GM21717 (cell line): ENCODE data around the gene BORCS5.

ENCODE experiments used
- ATAC-seq: cut with Tn5 transposase; IDR thresholded peaks from one replicate; pipeline ENCODE4 v1.9.1; 2021; ENCODE audit warnings: mild to moderate bottlenecking, moderate library complexity; ENCODE audit not compliant: unreplicated experiment

The BORCS5 gene

DNA sequence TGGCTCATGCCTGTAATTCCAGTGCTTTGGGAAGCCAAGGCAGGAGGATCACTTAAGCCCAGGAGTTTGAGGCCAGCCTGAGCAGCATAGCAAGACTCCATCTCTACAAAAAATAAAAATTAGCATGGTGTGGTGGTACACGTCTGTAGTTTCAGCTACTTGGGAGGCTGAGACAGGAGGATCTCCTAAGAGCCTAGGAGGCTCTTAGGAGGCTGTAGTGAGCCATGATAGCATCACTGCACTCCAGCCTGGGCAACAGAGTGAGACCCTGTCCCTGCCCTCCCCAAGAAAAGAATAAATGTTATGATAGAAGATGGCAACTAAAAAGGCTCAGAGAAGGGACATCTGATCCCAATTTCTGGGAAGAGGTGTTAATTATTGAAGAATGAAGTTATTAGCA is 3.6 kb upstream of the BORCS5 start:
- ATAC-seq, result no peak

GRCh38 chr12:12353807-12354206 is 3.1 kb upstream of the BORCS5 start:
- ATAC-seq, result no peak

- no peak for ATAC-seq
Observed at GRCh38 chr12:12356467-12356895, 397 bp upstream of the BORCS5 start.

- no peak for ATAC-seq
Observed at GRCh38 chr12:12357719-12358461, 1.0 kb downstream of the BORCS5 start.

DNA sequence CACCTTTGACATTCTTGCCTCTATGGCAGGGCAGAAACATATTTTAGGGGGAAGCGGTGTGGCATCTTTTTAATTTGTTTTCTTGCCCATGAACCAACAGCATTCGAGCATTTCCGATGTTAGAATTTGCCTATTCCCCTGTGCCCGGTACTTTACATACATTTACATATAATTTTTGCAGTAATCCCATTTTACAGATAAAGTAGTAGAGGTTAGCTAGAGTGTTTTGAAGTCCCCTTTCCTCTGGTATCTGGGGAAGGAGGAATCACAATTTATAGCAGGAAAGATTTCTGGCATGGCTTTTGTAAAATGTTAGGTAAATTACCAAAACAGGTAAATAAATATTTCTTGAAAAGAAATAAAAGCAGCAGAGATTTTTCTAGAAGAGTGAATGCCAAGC is 1.6 kb downstream of the BORCS5 start:
- no peak for ATAC-seq

GRCh38 chr12:12364787-12365445 is 8.0 kb downstream of the BORCS5 start:
- no peak for ATAC-seq

DNA sequence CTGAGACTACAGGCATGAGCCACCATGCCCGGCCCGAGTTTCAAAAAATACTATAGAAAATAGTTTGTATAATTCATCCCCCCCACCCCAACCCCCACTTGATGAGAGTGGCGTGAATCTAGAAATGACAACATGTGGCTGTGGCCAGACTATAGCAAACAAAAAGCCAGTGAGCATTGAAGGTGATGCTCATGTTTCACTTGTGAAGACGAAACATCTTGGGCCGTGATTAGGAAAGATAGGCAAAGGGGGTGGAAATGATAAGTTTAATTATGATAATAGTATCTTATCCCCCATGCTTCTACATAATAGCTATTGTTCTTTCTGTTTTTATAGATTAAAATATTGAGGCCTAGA is 8.5 kb downstream of the BORCS5 start:
- no peak for ATAC-seq

DNA sequence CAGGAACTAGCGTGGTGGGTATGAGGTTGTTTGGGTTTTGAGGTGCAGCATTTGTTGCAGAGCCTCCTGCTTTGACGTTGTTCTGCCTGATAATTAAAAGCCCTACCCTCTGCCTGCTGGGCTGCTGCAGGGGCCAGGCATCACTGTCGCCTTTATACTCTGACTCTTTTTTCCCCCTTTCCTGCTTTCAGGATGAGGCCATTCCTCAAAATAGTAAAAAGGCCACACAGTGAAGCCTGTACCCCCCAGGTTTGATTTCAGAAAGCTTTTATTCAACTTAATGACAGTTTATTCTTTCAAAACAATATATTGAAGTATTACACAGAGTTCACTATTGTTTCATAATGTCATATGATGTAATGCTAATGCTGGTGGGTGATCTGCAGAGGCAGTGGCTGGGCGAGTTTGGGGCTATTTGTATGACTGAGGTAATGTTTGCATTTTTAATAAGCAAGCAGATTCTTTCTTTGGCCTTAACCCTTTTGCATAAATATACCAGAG is 9.1 kb downstream of the BORCS5 start:
- ATAC-seq, result no peak

DNA sequence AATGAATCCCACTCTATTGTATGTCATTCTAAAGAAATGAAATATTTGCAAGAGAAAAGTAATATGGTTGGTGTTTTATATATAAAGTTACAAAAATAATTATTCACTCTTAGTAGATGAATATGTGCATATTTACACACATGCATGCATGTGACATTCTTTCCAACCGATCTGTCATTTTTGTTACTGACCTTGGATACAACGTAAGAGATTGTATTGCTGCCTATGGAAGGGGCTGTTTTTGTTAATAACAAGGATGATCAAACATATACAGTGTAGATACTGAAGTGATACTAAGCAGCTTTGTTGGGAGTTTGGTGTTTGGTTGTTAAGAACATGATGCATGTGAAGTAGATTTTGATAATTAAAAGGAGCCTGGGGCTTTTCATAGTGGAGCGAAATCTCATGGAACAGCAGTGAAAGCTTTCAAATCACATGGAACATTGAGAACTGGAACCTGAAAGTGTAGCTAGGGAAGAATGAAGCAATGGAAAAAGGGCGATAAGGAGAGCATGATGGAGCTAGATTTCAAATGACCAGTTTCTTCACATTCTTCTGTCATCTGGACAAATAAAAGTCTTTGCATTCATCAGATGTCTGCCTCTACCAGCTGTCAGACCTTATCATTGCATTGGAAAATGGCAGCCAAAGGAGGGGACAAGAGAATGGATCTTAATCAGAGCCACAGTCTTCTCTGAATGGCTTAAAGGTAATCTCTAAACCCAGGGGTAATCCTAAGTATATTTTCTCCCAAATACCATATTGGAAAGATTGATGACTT is 10.0 kb downstream of the BORCS5 start:
- ATAC-seq, result no peak

DNA sequence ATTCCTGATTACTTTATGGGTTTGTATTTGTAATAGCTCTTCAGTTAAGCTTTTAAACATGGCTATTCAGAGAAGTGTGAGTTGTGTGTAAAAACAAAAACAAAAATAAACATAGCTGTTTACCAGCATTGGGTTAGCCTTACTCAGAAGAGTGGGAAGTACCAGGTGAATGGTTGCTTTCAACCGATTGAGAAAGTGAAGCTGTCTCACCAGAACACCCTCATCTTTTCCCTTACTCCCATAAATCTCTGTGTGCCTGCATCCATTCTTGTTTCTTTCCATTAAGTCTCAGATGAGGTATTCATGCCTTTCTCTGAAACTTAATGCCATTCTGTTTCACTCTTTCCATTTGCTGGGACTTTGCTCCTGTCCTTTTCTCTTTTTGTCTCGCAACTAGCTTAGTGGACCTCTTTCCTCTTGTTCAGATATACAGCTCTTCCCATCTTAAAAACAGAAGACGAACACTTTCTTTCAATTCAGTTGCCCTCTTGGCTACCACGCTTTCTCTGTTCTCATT is 10.7 kb downstream of the BORCS5 start:
- no peak for ATAC-seq

GRCh38 chr12:12372946-12373722 is 16.3 kb downstream of the BORCS5 start:
- no peak for ATAC-seq

GRCh38 chr12:12376646-12377448 is 20.0 kb downstream of the BORCS5 start:
- ATAC-seq, result no peak

GRCh38 chr12:12378616-12379015 is 21.7 kb downstream of the BORCS5 start:
- no peak for ATAC-seq

DNA sequence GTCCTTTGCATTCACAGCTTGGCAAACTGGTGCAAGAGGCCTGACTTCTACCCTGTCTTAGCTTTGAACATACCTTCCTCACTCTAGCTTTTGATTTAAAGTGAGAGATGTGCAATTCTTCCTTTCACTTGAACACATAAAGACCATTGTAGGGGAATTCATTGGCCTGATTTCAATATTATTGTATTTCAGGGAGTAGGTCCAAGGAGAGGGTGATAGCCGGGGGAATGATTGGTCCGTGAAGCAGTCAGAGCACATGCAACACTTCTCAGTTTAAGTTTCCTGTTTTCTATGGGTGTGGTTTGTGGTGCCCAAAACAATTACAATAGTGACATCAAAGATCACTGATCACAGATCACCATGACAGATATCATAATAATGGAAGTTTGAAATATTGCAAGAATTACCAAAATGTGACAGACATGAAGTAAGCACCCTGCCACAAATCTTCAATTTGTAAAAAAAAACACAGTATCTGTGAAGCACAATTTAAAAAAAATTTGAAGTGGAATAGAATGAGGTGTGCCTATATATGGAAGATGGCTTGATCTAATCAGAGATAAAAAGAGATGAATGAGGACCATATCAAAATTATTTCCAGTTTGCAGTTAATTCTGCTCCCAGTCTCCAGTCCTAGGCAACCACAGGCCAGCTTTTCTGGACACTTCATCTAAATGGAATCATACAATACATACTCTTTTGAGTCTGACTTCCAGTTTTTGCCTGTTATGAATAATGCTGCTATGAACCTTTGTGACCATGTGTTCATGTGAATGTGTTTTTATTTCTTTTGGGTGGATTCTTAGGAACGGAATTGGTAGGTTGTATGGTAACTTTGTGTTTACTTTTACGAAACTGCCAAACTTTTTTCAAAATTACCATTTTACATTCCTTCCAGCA is 23.2 kb downstream of the BORCS5 start:
- ATAC-seq, result no peak

DNA sequence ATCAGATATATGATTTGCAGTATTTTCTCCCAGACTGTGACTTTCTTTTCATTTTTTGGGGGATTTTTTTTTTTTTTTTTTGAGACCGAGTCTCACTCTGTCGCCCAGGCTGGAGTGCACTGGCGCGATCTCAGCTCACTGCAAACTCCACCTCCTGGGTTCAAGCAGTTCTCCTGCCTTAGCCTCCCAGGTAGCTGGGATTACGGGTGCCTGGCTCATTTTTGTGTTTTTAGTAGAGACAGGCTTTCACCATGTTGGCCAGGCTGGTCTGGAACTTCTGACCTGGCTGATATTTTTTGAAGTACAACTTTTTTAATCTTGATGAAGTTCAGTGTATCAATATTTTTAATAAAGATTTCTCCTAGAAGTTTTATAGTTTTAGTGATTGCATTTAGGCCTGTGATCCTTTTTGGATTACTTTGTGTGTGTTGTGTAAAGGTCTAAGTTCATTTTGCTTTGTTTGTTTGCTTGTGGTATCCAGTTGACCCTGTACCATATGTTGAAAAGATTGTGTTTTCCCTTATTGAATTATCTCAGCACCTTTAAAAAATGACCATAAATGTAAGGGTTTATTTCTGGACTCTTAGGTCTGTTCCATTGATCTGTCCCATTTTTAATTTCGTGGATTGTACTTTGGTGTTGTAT is 24.2 kb downstream of the BORCS5 start:
- no peak for ATAC-seq

DNA sequence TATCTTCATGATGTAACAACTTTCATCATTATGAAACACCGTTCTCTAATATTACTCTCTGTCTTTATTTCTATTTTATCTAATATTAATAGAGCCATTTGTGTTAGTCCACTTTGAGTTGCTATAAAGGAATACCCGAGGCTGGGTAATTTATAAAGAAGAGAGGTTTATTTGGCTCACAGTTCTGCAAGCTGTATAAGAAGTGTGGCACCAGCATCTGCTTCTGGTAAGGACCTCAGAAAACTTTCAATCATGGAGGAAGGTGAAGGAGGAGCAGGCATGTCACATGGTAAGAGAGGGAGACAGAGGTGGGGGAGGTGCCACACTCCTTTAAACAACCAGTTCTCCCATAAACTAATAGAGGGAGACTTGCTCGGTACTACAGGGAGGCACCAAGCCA is 25.1 kb downstream of the BORCS5 start:
- no peak for ATAC-seq

DNA sequence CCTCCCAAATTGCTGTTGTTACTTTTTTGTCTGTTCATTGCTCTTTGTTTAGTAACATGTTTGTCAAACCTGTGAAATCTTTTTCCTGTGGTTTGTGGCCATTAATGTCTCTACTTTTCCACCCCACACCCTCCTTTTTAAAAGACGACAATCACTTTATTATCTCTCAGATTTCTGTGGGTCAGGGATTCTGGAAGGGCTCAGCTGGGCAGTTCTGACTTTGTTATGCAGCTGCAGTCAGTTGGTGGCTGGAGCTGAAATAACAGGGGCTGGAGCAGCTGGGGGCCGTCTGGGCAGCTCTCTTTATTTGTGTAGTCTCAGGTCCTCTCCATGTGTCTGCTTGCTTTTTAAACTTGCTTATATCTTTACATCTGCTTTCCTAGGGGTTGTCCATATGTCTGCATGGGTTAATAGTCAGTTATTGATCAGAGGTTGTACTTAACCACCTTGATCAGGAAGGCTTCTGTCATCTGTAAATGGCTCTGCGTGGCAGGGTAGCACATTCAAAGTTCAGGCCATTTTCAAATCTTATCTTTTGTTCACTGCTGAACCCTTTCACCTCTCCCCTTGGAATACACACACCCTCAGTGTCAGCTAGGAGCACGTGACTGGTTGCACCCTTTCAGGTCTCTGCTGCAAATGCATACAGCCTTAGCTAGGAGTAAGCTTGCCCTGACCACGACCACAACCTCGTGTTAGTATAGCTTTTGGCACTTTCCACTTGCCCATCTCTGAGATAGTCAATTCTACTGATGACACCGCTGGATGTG is 27.9 kb downstream of the BORCS5 start:
- no peak for ATAC-seq

DNA sequence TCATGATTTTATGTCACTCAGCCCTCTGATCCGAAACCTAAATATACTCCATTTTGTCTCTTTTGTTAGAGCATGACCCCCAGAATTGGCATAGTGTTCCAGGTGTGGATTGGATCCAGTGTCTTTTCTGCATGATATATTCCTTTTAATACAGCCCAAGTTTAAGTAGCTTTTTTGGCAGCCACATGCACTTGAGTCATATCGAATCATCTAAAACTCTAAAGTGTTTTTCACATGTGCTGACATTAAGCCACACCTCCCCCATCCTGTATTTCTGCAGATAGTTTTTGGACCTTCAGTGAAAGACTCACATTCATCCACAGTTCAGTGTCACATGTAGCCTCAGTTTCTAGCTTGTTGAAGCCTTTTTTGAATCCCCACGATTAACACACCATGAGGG is 30.6 kb downstream of the BORCS5 start:
- ATAC-seq, result no peak
